Tibial artery (tissue), 4 donors: ENCODE data around the gene ABCB6.

ENCODE experiments used
- DNase-seq, 2 donors: peaks; one replicate each; pipeline ENCODE4 v3.0.0-alpha.2; 2019
- H3K27ac ChIP-seq, 2 donors: fragments of 200-600 bp; sonication (generic) in 1 of 2; 1 replicate in 1 of 2; 2 replicates in 1 of 2; pipeline ENCODE4 v1.5.1; 2018 to 2019; ENCODE audit warnings: mild to moderate bottlenecking in 1 of 2
- H3K27me3 ChIP-seq, 2 donors: fragments of 200-600 bp; sonication (generic) in 1 of 2; one replicate each; pipeline versions ENCODE4 v1.5.1 to v1.6.0; 2016 to 2019
- H3K36me3 ChIP-seq, 3 donors: fragments of 200-600 bp; sonication (generic) in 2 of 3; one replicate each; pipeline ENCODE4 v1.5.1; 2016 to 2019; ENCODE audit warnings: mild to moderate bottlenecking in 2 of 3
- H3K4me1 ChIP-seq, 4 donors: fragments of 200-600 bp; sonication (generic) in 2 of 4; 1 replicate in 3 of 4; 2 replicates in 1 of 4; pipeline ENCODE4 v1.5.1; 2016 to 2019
- H3K4me3 ChIP-seq, 2 donors: fragments of 200-600 bp; sonication (generic) in 1 of 2; 1 replicate in 1 of 2; 2 replicates in 1 of 2; pipeline ENCODE4 v1.5.1; 2018 to 2019; ENCODE audit warnings: mild to moderate bottlenecking in 2 of 2
- H3K9me3 ChIP-seq, 3 donors: fragments of 200-600 bp; sonication (generic) in 1 of 3; one replicate each; pipeline ENCODE4 v1.5.1; 2016 to 2019
- intact Hi-C: fragments of 100-400 bp; cut with DNase I; formaldehyde crosslinking; loops from one replicate; pipeline ENCODE4 v1.15.0; 2023; ENCODE audit warnings: low total_unique reads
- TF ChIP-seq, protein P1 (sequence below), 2 experiments: fragments of 200-600 bp in 1 of 2; fragments of 450-650 bp in 1 of 2; IDR thresholded peaks; one replicate each; pipeline ENCODE4 v1.5.1; 2017 to 2019; ENCODE audit warnings: antibody characterized with exemption in 2 of 2, mild to moderate bottlenecking in 1 of 2, moderate library complexity in 1 of 2

Gene ABCB6

DNA sequence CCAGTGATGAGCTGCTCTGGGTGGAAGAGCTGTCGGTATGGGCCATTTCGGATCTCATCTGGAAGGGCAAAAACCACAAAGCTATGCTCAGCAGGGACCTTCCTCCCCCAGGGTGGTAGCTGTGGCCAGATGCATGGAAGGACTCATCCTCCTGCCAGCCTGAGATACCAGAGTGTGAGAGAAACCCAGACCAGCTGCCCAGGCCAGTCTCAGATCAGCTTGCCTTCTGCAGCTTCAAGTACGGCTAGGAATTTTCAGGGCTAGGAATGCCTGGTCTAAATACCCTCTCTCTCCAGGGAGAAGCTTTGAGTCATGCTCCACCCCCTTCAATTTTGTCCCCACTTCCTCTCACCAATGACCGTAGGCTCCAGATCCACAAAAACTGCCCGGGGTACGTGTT is 32.9 kb upstream of the ABCB6 start:
- Histone ChIP-seq H3K27me3 (peaks cover 0 to 8% of the 10 kb centered on the region in 2 donors), H3K36me3 (peaks cover 9 to 37% (median 29%) of the 10 kb centered on the region in 3 donors), H3K9me3 (no peaks in the 10 kb centered on the region), H3K4me3 (peak overlapping the region; percentile 79 to 86), H3K4me1 (peaks cover 0 to 74% (median 55%) of the 10 kb centered on the region in 4 donors), H3K27ac (peak overlapping the region; percentile 85 to 92)
- intact Hi-C loops, result no loop called here
- no peak for DNase-seq
- TF ChIP-seq, protein P1, sequence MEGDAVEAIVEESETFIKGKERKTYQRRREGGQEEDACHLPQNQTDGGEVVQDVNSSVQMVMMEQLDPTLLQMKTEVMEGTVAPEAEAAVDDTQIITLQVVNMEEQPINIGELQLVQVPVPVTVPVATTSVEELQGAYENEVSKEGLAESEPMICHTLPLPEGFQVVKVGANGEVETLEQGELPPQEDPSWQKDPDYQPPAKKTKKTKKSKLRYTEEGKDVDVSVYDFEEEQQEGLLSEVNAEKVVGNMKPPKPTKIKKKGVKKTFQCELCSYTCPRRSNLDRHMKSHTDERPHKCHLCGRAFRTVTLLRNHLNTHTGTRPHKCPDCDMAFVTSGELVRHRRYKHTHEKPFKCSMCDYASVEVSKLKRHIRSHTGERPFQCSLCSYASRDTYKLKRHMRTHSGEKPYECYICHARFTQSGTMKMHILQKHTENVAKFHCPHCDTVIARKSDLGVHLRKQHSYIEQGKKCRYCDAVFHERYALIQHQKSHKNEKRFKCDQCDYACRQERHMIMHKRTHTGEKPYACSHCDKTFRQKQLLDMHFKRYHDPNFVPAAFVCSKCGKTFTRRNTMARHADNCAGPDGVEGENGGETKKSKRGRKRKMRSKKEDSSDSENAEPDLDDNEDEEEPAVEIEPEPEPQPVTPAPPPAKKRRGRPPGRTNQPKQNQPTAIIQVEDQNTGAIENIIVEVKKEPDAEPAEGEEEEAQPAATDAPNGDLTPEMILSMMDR (IDR thresholded peaks at IDR 0.05), result no peak

DNA sequence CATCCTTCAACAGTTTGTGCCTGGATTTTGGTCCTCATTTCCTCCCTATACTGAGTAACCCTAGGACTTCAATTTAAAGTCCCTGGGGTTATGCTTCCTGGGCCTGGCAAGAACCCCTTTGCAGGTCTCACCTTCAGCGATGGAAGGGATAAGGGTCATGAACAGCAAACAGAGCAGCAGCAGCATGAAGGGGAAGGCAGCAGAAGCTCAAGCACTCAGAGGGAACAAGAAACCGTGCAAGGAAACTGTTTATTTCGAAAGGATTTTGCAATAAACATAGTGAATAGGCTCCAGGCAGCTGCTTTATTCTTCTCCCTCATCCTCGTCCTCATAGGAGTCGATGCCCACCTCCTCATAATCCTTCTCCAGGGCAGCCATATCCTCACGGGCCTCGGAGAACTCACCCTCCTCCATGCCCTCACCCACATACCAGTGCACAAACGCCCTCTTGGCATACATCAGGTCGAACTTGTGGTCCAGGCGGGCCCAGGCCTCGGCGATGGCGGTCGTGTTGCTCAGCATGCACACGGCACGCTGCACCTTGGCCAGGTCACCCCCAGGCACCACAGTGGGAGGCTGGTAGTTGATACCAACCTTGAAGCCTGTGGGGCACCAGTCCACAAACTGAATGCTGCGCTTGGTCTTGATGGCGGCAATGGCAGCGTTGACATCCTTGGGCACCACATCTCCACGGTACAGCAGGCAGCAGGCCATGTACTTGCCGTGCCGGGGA is 31.5 kb upstream of the ABCB6 start:
- TF ChIP-seq, protein P1 (IDR thresholded peaks at IDR 0.05), result no peak
- Histone ChIP-seq H3K4me1 (peaks cover 0 to 85% (median 65%) of the 10 kb centered on the region in 4 donors), H3K27ac (peak overlapping the region; percentile 86 to 92), H3K9me3 (no peaks in the 10 kb centered on the region), H3K27me3 (no peaks in the 10 kb centered on the region), H3K4me3 (peak overlapping the region in 1 of 2 donors; percentile 23), H3K36me3 (peaks cover 9 to 37% (median 29%) of the 10 kb centered on the region in 3 donors)
- intact Hi-C loops, result no loop called here
- no peak for DNase-seq

DNA sequence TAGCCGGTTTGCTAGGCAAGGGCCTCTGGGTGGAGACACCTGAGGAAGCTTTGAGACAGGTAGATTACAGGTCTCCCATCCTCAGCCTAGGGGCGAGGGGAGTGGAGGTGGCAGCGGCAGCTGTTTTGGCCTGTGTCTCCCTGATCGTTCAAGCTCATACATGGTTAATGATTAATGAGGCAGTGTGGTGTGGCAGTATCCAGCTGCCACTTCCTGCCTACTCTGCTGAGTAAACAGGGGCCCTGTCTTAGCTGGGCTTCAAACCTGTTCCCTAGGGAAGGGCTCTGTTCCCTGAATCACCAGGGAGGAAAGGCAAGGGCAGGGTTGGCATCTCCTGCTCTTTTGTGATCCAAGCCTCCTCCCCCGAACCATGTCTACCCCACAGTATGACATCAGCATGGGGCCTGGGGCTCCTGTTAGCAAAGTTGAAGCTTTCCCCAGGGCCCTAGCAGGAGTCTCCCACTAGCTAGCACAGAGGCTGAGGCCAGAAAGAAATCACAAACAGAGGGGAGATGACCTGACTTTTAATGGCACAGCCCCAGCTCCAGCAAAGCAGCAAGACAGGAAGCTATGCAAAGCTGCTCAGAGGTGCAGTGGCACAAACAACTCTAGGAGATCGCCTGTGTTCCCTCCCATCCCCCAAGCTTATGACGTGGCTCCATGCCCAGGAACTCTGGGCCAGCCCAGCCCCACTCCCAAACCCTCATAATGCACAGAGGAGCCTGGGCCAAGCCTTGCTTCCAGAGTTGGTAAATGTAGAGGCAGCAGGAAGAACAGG is 30.6 kb upstream of the ABCB6 start:
- DNase-seq, result peak; percentile 71 to 90
- Histone ChIP-seq H3K4me1 (peaks cover 0 to 85% (median 69%) of the 10 kb centered on the region in 4 donors), H3K27ac (peak overlapping the region; percentile 86 to 92), H3K9me3 (no peaks in the 10 kb centered on the region), H3K4me3 (peak overlapping the region; percentile 5 to 23), H3K36me3 (peaks cover 9 to 37% (median 29%) of the 10 kb centered on the region in 3 donors), H3K27me3 (no peaks in the 10 kb centered on the region)
- intact Hi-C loops, result no loop called here
- TF ChIP-seq, protein P1 (IDR thresholded peaks at IDR 0.05), result no peak

DNA sequence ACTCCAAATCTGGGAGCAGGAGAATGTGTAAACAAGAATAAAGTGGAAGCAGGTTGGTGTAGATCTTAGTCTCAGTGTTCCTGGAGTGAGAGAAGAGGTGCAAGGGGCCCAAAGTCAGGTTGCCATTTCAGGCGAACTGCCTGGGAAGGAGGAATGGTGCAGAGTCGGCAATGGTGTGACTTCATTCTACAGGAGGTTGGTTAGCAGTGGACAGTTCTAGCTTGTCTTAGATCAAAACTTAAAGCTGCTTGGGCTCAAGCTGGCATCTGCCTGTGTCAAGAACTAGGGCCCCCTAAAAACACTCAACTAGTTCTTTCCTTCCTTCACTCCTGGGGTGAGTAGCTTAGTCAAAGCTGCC is 30.1 kb upstream of the ABCB6 start:
- H3K36me3 ChIP-seq, result peaks cover 9 to 37% (median 29%) of the 10 kb centered on the region in 3 donors
- H3K27me3 ChIP-seq, result no peaks in the 10 kb centered on the region
- no peaks in the 10 kb centered on the region for H3K9me3 ChIP-seq
- intact Hi-C loops, result no loop called here
- peaks cover 0 to 80% (median 69%) of the 10 kb centered on the region in 4 donors for H3K4me1 ChIP-seq
- TF ChIP-seq, protein P1 (IDR thresholded peaks at IDR 0.05), result no peak
- H3K27ac ChIP-seq, result peak overlapping the region; percentile 86 to 92
- DNase-seq, result no peak
- H3K4me3 ChIP-seq, result peak overlapping the region; percentile 5 to 23

DNA sequence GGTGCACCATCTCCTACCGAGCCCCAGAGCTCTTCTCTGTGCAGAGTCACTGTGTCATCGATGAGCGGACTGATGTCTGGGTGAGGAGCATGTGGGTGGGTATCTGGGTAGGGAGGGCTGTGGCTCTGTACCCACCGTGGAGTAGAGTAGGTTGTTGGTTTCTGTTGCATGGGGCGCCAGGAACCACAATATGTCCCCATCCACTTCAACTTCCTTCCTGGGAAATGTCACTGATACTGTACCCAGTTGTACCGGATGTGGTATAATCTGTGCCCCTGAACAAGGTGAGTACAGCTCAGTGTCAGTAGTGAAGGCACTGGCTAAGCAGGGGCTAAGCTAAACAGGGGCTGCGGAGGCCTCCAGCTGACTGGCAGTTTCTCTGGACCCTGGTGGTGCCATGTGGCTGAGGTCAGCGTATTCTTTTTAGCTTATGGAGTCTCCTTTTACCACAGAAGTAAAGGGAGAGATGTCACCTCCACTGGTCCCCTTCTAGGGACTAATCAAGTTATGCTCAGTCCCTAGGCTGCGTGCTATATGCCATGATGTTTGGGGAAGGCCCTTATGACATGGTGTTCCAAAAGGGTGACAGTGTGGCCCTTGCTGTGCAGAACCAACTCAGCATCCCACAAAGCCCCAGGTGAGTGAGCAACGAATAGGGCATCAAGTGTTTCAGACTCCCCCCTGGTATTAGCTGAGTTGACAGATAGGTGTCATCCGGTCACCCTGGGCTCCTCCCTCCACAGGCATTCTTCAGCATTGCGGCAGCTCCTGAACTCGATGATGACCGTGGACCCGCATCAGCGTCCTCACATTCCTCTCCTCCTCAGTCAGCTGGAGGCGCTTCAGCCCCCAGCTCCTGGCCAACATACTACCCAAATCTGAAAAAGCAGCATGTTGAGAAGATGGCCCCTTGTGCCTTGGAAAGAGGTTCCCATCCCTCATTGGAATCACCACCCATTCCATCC is 29.2 kb upstream of the ABCB6 start:
- intact Hi-C loops, result no loop called here
- H3K4me3 ChIP-seq, result no peak overlapping the region
- DNase-seq, result no peak
- TF ChIP-seq, protein P1 (IDR thresholded peaks at IDR 0.05), result no peak
- H3K9me3 ChIP-seq, result no peaks in the 10 kb centered on the region
- peak overlapping the region; percentile 86 to 92 for H3K27ac ChIP-seq
- H3K36me3 ChIP-seq, result peaks cover 9 to 37% (median 29%) of the 10 kb centered on the region in 3 donors
- no peaks in the 10 kb centered on the region for H3K27me3 ChIP-seq
- peaks cover 0 to 76% (median 69%) of the 10 kb centered on the region in 4 donors for H3K4me1 ChIP-seq
